Stimulated activated naive CD4-positive, alpha-beta T cell treated with Interleukin-2 at 50 U/mL for 16 hours (primary cell): Measurements from ENCODE around the gene NFE2L2.
A peak's percentile ranks its signal among the peaks of the same experiment; 100 is the strongest.
"Not testable (repeated sequence)": the region's sequence is repeated elsewhere in the genome, so short reads cannot be mapped to it uniquely, and the experiment has no call there.

Source experiments
- DNase-seq: peaks from one replicate; lab custom pipeline; 2025; lab: John Stamatoyannopoulos, UW

Gene NFE2L2

GRCh38 chr2:177264693-177265587, at the start of gene NFE2L2:
NFE2L2 (minus strand) TSS chr2:177264727; CDS start chr2:177264576, 151 bp downstream.
- DNase-seq: peak; percentile 96

- DNase-seq: no peak
These were observed 49.7 kb upstream of the NFE2L2 start for GRCh38 chr2:177314194-177314593.

- DNase-seq: no peak
These were observed 48.7 kb upstream of the NFE2L2 start for GRCh38 chr2:177313162-177313781.

- no peak for DNase-seq
These were observed 48.0 kb upstream of the NFE2L2 start for GRCh38 chr2:177312562-177312961.

GRCh38 chr2:177309672-177310309, 45.3 kb upstream of the NFE2L2 start:
- DNase-seq: not testable (repeated sequence)

- no peak for DNase-seq
These were observed 42.0 kb upstream of the NFE2L2 start for GRCh38 chr2:177306550-177306949.

- no peak for DNase-seq
These were observed 39.4 kb upstream of the NFE2L2 start for GRCh38 chr2:177303939-177304338.

GRCh38 chr2:177302552-177302951, 38.0 kb upstream of the NFE2L2 start:
- no peak for DNase-seq

- DNase-seq: no peak
These were observed 33.7 kb upstream of the NFE2L2 start for GRCh38 chr2:177298191-177298590.

- DNase-seq: no peak
These were observed 31.5 kb upstream of the NFE2L2 start for GRCh38 chr2:177296040-177296439.

- no peak for DNase-seq
These were observed 31.0 kb upstream of the NFE2L2 start for GRCh38 chr2:177295484-177295883.

GRCh38 chr2:177291701-177292100, 27.2 kb upstream of the NFE2L2 start:
- no peak for DNase-seq

GRCh38 chr2:177289824-177290628, 25.5 kb upstream of the NFE2L2 start:
- DNase-seq: no peak

GRCh38 chr2:177287814-177288213, 23.3 kb upstream of the NFE2L2 start:
- DNase-seq: no peak

GRCh38 chr2:177285892-177286715, 21.6 kb upstream of the NFE2L2 start:
- no peak for DNase-seq

- DNase-seq: no peak
These were observed 20.0 kb upstream of the NFE2L2 start for GRCh38 chr2:177284531-177284930.

GRCh38 chr2:177283906-177284305, 19.4 kb upstream of the NFE2L2 start:
- no peak for DNase-seq

GRCh38 chr2:177282787-177283572, 18.5 kb upstream of the NFE2L2 start:
- no peak for DNase-seq

- no peak for DNase-seq
These were observed 17.7 kb upstream of the NFE2L2 start for GRCh38 chr2:177282181-177282641.
